ENCODE measurements around the gene SYNE2. TPM values are rescaled to one million over a fixed set of nuclear protein-coding genes. Genes with fewer than 3 reads are reported as not detected.

SYNE2 gene
- total RNA-seq, 4 donors from 2014 or later: 314 to 379 (median 342) TPM

DNA sequence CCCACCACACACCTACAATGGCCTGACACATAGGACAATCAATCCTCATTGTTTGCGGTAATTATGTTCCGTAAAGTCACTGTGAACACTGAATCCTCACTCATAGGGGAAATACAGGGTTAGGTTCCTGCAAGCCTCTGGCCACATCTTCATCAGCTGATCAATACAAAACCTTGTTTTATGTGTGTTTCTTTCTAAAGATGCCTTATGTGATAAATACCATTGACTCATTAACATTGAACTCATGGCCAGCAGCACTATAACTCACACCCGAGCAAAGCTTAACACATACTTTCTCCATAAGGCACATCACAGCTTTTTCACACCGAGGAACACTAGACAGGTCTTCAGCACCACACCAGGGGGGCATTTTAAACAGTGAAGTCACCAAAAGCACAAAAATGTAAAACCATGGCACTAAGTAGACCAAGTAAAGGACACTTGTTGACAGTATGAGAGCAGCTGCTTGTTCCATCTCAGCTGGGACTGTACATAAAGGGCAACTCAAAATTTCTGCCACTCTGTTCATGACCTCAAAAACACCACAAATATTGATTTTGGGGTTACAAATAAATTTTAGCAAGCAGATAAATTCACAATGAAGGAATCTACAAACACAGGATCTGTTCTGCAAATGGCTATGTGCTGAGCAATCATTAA, 380.9 kb downstream of the SYNE2 start:
- Histone ChIP-seq H3K4me3 (replicated peaks in 1 of 3) (no peak overlapping the region), H3K9me3 (no peaks in the 10 kb centered on the region), H3K36me3 (peaks cover 10 to 17% of the 10 kb centered on the region in 2 donors), H3K27ac (no peak overlapping the region), H3K27me3 (no peaks in the 10 kb centered on the region), H3K4me1 (no peaks in the 10 kb centered on the region)
- intact Hi-C loops (cut with DNase I): no loop called here
- DNase-seq: no peak
- WGBS, 2 donors: 88 to 92% methylated on average over 4 of the region's 4 CpGs
- no peak for TF ChIP-seq POLR2A (IDR thresholded peaks at IDR 0.05)
- TF ChIP-seq, protein P1, sequence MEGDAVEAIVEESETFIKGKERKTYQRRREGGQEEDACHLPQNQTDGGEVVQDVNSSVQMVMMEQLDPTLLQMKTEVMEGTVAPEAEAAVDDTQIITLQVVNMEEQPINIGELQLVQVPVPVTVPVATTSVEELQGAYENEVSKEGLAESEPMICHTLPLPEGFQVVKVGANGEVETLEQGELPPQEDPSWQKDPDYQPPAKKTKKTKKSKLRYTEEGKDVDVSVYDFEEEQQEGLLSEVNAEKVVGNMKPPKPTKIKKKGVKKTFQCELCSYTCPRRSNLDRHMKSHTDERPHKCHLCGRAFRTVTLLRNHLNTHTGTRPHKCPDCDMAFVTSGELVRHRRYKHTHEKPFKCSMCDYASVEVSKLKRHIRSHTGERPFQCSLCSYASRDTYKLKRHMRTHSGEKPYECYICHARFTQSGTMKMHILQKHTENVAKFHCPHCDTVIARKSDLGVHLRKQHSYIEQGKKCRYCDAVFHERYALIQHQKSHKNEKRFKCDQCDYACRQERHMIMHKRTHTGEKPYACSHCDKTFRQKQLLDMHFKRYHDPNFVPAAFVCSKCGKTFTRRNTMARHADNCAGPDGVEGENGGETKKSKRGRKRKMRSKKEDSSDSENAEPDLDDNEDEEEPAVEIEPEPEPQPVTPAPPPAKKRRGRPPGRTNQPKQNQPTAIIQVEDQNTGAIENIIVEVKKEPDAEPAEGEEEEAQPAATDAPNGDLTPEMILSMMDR (IDR thresholded peaks at IDR 0.05): no peak

DNA sequence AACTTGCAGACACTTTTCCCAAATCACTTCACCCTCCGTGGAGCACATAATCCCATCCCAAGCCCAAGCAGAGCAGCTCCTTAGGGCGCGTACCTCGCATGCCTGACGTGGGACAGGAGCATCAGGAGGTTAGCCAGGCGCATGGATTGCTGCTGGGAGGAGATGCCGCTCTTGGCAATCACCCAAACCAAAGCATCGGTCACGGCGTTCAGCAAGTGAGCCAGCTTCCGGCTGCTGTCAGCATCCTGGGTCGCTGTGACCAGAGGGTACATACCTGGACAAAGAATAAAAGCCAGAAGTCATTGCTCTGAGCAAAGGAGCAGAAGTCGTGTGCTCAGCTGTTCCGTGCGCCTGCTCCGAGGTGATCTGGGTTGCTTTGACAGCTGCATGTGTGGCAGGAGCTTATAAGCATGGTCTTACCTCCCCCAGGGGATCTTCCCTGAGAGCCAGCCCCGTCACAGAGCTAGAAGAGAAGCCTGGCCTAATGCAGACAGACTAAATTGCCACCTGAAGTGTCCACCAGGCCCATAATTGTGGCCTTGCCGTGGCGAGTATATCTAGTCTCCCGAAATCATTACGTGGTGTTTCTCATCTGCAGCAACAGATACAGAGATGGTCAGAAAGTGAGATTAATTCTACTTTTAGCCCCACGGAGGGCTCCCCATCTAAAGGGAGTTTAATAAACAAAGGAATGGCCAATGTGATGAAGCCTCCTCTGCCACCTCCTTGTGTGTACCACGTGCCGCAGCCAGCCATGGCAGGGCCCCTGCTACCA, 382.3 kb downstream of the SYNE2 start:
- H3K27ac ChIP-seq: no peak overlapping the region
- peak in 1 of 2 donors; percentile 17 for DNase-seq
- H3K4me3 ChIP-seq (replicated peaks in 1 of 3): no peak overlapping the region
- intact Hi-C loops (cut with DNase I): no loop called here
- no peaks in the 10 kb centered on the region for H3K9me3 ChIP-seq
- H3K36me3 ChIP-seq: peaks cover 0 to 9% of the 10 kb centered on the region in 2 donors
- no peaks in the 10 kb centered on the region for H3K27me3 ChIP-seq
- TF ChIP-seq POLR2A (IDR thresholded peaks at IDR 0.05): no peak
- TF ChIP-seq, protein P1 (IDR thresholded peaks at IDR 0.05): no peak
- no peaks in the 10 kb centered on the region for H3K4me1 ChIP-seq
- 66 to 72% methylated on average over 20 to 24 of the region's 24 CpGs for WGBS, 2 donors

DNA sequence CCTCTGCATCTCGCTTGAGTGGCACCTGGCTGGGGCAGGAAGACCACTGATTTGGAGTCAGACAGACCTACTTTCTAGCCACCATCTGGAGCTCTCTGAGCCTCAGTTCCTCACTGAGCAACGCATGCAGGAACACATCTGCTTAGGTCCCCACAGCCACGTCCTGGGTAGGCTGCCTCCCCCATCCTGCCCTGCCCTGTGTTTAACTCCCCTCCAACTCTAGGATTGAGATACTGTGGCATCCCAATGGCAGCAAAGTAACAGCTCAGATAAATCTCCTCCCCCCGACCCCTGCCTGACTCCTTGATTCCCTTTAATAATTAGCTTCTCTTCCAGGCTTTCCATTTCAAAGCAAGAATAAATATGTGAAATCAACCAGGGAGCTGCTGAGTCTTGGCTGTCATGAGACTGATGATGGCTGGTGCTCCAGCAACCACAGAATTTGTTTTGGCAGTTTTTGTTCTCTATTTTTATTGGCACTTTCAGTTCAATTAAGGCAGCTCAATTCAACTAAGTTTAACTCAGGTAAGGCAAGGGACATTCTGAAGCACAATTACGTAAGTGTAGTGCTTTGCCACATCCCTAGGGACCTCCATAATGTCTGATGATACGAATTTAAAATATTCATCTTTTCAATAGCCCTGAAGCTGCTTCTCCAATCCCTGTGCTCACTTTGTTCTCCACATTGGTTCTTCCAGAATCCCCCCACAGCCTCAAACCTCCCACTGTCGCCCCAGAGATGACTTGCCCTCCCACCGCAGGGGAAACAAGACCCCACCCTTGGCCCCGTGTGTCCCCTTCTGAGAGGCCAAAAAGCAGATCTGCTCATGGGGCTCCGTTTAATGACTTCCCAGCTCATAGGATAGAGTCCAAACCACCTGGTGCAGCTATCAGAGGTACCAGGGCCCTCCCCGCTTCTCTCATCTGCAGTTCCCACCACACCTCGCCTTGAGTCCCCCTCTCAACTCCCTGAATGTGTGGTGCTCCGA, 383.1 kb downstream of the SYNE2 start:
- WGBS, 2 donors: 75 to 78% methylated on average over 13 of the region's 13 CpGs
- no peak for DNase-seq
- no peak overlapping the region for H3K27ac ChIP-seq

DNA sequence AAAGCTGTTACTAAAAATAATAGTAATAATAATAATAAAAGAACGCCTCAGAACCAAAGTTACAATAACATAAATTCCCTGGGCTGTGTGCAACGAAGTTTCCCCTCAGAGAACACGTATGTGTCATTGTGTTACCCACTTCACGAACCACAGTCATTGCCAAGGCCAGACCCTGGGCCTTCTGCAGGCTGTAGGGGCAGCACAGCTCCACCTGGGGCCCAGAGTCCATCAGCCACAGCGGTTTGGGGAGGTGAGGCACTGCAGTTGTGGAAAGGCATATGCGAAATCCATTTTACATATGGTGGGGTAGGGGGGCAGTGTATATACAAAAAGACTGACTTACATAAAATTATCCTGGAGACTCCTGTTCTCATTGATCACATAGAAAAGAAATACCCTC, 385.2 kb downstream of the SYNE2 start:
- Histone ChIP-seq H3K4me1 (no peaks in the 10 kb centered on the region), H3K36me3 (no peaks in the 10 kb centered on the region), H3K4me3 (replicated peaks in 1 of 3) (no peak overlapping the region), H3K9me3 (no peaks in the 10 kb centered on the region), H3K27me3 (no peaks in the 10 kb centered on the region), H3K27ac (no peak overlapping the region)
- WGBS, 2 donors: 86 to 90% methylated on average over 6 of the region's 6 CpGs
- DNase-seq: no peak
- intact Hi-C loops (cut with DNase I): no loop called here
- TF ChIP-seq, protein P1 (IDR thresholded peaks at IDR 0.05): no peak
- no peak for TF ChIP-seq POLR2A (IDR thresholded peaks at IDR 0.05)

More for the DNA sequence above, 383.1 kb downstream of the SYNE2 start:
- Histone ChIP-seq H3K27me3 (no peaks in the 10 kb centered on the region), H3K4me1 (no peaks in the 10 kb centered on the region), H3K4me3 (replicated peaks in 1 of 3) (no peak overlapping the region), H3K36me3 (peaks cover 0 to 9% of the 10 kb centered on the region in 2 donors), H3K9me3 (no peaks in the 10 kb centered on the region)
- TF ChIP-seq, protein P1 (IDR thresholded peaks at IDR 0.05): no peak
- TF ChIP-seq POLR2A (IDR thresholded peaks at IDR 0.05): no peak
- intact Hi-C loops (cut with DNase I): no loop called here
